Left forelimb (tissue), 1 donor: ENCODE results near the gene HTD2.

Source experiments
- DNase-seq: peaks from one replicate; pipeline ENCODE4 v3.0.0-alpha.2; 2018; ENCODE audit warnings: low spot score

HTD2 gene

GRCh38 chr3:58358808-58359207 lies 52.5 kb downstream of the HTD2 start:
- no peak for DNase-seq

DNA sequence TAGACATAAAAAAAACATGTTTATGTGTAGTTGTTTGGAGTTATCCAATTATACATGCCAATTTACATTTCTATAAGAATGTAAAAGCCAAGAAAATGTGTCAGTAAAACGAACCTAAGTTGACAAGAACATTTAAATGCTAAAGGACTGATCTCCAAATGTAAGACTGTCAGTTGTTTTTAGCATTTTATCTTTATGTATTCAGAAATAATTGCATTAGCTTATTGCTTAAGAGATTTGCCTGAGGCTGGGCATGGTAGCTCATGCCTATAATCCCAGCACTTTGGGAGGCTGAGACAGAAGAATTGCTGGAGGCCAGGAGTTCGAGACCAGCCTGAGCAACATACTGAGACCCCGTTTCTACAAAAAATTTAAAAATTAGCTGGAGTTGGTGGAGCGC lies 53.3 kb downstream of the HTD2 start:
- no peak for DNase-seq

DNA sequence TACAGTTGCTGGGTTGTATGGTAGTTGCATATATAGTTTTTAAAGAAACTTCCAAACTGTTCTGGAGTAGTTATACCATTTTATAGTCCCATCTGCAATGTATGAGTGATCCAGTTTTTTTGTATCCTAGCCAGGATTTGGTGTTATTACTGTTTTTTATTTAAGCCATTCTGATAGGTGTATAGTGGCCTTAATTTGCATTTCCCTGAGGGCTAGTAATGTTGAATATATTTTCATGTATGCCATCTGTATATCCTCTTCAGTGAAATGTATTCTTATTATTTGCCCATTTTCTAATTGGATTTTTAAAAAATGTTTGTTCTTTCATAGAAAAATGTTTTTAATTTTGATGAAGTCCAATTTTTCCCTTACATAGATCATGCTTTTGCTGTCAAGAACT lies 55.5 kb downstream of the HTD2 start:
- no peak for DNase-seq

- no peak for DNase-seq
These were observed 60.4 kb downstream of the HTD2 start for GRCh38 chr3:58366699-58367098.

DNA sequence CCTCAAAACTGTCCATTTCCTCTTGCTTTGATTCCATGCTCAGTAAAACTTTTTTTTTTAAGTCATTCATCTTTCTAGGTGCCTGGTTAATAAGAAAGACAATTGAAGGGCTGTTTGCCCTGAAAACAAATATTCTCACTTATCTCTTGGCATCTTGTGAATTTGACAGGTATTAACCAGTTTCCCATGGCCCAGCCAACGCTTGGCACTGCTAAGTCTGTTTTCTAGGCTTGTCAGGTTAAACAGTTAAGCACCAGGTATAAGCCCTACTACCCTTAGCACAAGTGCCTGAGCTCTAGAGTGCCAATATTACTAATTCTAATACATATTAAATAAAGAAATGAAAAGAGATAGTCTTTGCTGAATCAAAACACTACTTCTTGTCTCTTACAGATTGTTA lies 62.7 kb downstream of the HTD2 start:
- DNase-seq = no peak
